K562 (cell line): ENCODE data around the gene TMEM117. TPM values are rescaled to one million over a fixed set of nuclear protein-coding genes. Genes with fewer than 3 reads are reported as not detected.

Experiments
- ATAC-seq: fragments of 200-7000 bp; cut with Tn5 transposase; 3 replicates; pipeline ENCODE4 v1.9.1; 2020; ENCODE audit warnings: moderate library complexity
- BruUV-seq: library from RNA; stranded (reverse); fragments of 400-500 nt; replicated peaks from 2 replicates; lab custom pipeline; 2021; lab: Mats Ljungman, UMichigan
- CTCF ChIA-PET: fragments of 300-600 bp; formaldehyde crosslinking; extraction: SDS; loops from one replicate; lab custom pipeline; 2021; ENCODE audit warnings: low intra/inter-chr PET ratio; lab: Yijun Ruan, JAX
- POLR2A ChIA-PET: fragments of 300-600, 350-650 bp; sonication (Branson Sonifier 250); formaldehyde crosslinking; extraction: SDS; loops from one replicate; lab custom pipeline; 2021; ENCODE audit warnings: antibody characterized with exemption, inconsistent platforms; lab: Yijun Ruan, JAX
- DNase-seq, 4 experiments: peaks; one replicate each; pipeline versions ENCODE4 v3.0.0 to v3.0.0-alpha.2; 2011 to 2018; ENCODE audit warnings: low spot score in 3 of 4, mixed read lengths in 3 of 4; ENCODE audit errors: extremely low read depth in 1 of 4
- FAIRE-seq: peaks from 2 replicates; lab custom pipeline; 2011; peaks lifted over from hg19 to GRCh38; lab: Jason Lieb, UNC
- H2AFZ ChIP-seq: 2 replicates; pipeline ENCODE4 v1.6.0; 2011; ENCODE audit warnings: low read depth, low read length, control low read depth, inconsistent platforms
- H3K27ac ChIP-seq: fragments of 200-600 bp; 3 replicates; pipeline ENCODE4 v1.8.0; 2011; ENCODE audit warnings: low read depth, mild to moderate bottlenecking, control low read depth, inconsistent platforms, low read length, moderate library complexity, mixed read lengths; ENCODE audit errors: extremely low read depth
- H3K27me3 ChIP-seq, 2 experiments: fragments of 300-600 bp in 1 of 2; 2 replicates in 1 of 2; 3 replicates in 1 of 2; pipeline versions ENCODE4 v1.6.0 to v1.8.0; 2011; ENCODE audit warnings: inconsistent platforms in 2 of 2, low read length in 2 of 2, mild to moderate bottlenecking in 1 of 2, mixed read lengths in 1 of 2, moderate library complexity in 1 of 2; ENCODE audit not compliant: control insufficient read depth in 2 of 2, insufficient read depth in 2 of 2
- H3K36me3 ChIP-seq: fragments of 300-600 bp; 3 replicates; pipeline ENCODE4 v1.8.0; 2011; ENCODE audit warnings: mild to moderate bottlenecking, low read length, inconsistent platforms; ENCODE audit not compliant: control insufficient read depth, insufficient read depth
- H3K4me1 ChIP-seq, 2 experiments: fragments of 200-600 bp in 1 of 2; replicated peaks in 1 of 2; 2 replicates in 1 of 2; 3 replicates in 1 of 2; pipeline versions ENCODE4 v1.5.1 to v1.8.0; 2011; ENCODE audit warnings: inconsistent platforms in 2 of 2, low read length in 2 of 2, mild to moderate bottlenecking in 1 of 2, mixed read lengths in 1 of 2, moderate library complexity in 1 of 2; ENCODE audit not compliant: control insufficient read depth in 2 of 2, insufficient read depth in 2 of 2
- H3K4me2 ChIP-seq: 2 replicates; pipeline ENCODE4 v1.6.1; 2011; ENCODE audit warnings: low read length, control low read depth, inconsistent platforms, mixed read lengths; ENCODE audit not compliant: insufficient read depth
- H3K4me3 ChIP-seq: fragments of 200-600 bp; sonication (generic), shearing (Covaris generic); 2 replicates; pipeline ENCODE4 v1.5.1; 2016; ENCODE audit warnings: control low read depth, inconsistent platforms
- H3K79me2 ChIP-seq: fragments of 200-600 bp; 3 replicates; pipeline ENCODE4 v1.8.0; 2011; ENCODE audit warnings: low read length, inconsistent platforms; ENCODE audit not compliant: control insufficient read depth, insufficient read depth
- H3K9ac ChIP-seq, 2 experiments: 2 replicates each; pipeline versions ENCODE4 v1.6.0 to v1.6.1; 2011; ENCODE audit warnings: low read depth in 2 of 2, low read length in 2 of 2, control low read depth in 1 of 2, inconsistent platforms in 1 of 2, mild to moderate bottlenecking in 1 of 2, mixed read lengths in 1 of 2; ENCODE audit not compliant: insufficient read depth in 1 of 2
- H3K9me1 ChIP-seq: one replicate; pipeline ENCODE4 v1.6.0; 2011; ENCODE audit warnings: inconsistent platforms, mild to moderate bottlenecking, low read length, moderate library complexity; ENCODE audit not compliant: control insufficient read depth, insufficient read depth
- H3K9me3 ChIP-seq: replicated peaks from 2 replicates; pipeline ENCODE4 v1.5.1; 2011; ENCODE audit warnings: low read depth, low read length, inconsistent platforms; ENCODE audit not compliant: control insufficient read depth, insufficient read depth
- H4K20me1 ChIP-seq: replicated peaks from 2 replicates; pipeline ENCODE4 v1.6.1; 2011; ENCODE audit warnings: low read length, inconsistent platforms, mixed read lengths; ENCODE audit not compliant: control insufficient read depth, insufficient read depth
- ARID1B ChIP-seq: fragments of 450-650 bp; IDR thresholded peaks from 2 replicates; pipeline ENCODE4 v1.6.1; 2016; ENCODE audit warnings: antibody characterized with exemption, mild to moderate bottlenecking, inconsistent platforms
- ATF7 ChIP-seq: fragments of 450-650 bp; IDR thresholded peaks from 2 replicates; pipeline ENCODE4 v1.7.1; 2014; ENCODE audit warnings: mild to moderate bottlenecking, moderate library complexity
- CEBPB ChIP-seq: fragments of 450-650 bp; IDR thresholded peaks from 2 replicates; pipeline ENCODE4 v1.6.1; 2016; ENCODE audit warnings: missing genetic modification characterization, missing compliant biosample characterization
- EP300 ChIP-seq: IDR thresholded peaks from 2 replicates; pipeline ENCODE4 v1.6.1; 2012; ENCODE audit warnings: low read length, improper control_type of control experiment
- GTF2E2 ChIP-seq: fragments of 200-800 bp; sonication (Bioruptor generic); IDR thresholded peaks from 2 replicates; pipeline ENCODE4 v1.6.1; 2016; ENCODE audit warnings: missing genetic modification characterization, missing compliant biosample characterization
- MTA2 ChIP-seq: fragments of 450-650 bp; IDR thresholded peaks from 2 replicates; pipeline ENCODE4 v1.6.1; 2016; ENCODE audit warnings: low read depth
- MXI1 ChIP-seq: IDR thresholded peaks from 2 replicates; pipeline ENCODE4 v1.6.1; 2011; ENCODE audit warnings: low read depth, mild to moderate bottlenecking, improper control_type of control experiment, low read length
- NCOA6 ChIP-seq: fragments of 450-650 bp; IDR thresholded peaks from 2 replicates; pipeline ENCODE4 v1.6.1; 2017; ENCODE audit warnings: mild to moderate bottlenecking
- NELFE ChIP-seq: IDR thresholded peaks from 2 replicates; pipeline ENCODE4 v1.6.1; 2011; ENCODE audit warnings: mild to moderate bottlenecking; ENCODE audit not compliant: insufficient read depth, insufficient read length
- POLR3G ChIP-seq: IDR thresholded peaks from 2 replicates; pipeline ENCODE4 v1.6.1; 2011; ENCODE audit not compliant: insufficient read length, insufficient replicate concordance; ENCODE audit errors: extremely low read depth
- SIN3B ChIP-seq: fragments of 450-650 bp; IDR thresholded peaks from 2 replicates; pipeline ENCODE4 v1.6.1; 2017; ENCODE audit warnings: low read depth, mild to moderate bottlenecking, moderate library complexity
- TEAD1 ChIP-seq, 2 experiments: fragments of 450-650 bp in 1 of 2; sonication (generic) in 1 of 2; formaldehyde crosslinking; IDR thresholded peaks; 2 replicates each; pipeline versions ENCODE4 v1.4.0 to v1.8.0; 2020 to 2022; ENCODE audit warnings: mild to moderate bottlenecking in 2 of 2, missing genetic modification reagents in 1 of 2
- ZNF121 ChIP-seq: sonication (generic); formaldehyde crosslinking; conservative IDR thresholded peaks from 2 replicates; pipeline ENCODE4 v1.8.0; 2022; ENCODE audit warnings: missing genetic modification reagents
- ZNF143 ChIP-seq: sonication (generic); formaldehyde crosslinking; IDR thresholded peaks from 2 replicates; pipeline ENCODE4 v1.9.0; 2022; ENCODE audit warnings: mild to moderate bottlenecking, missing genetic modification reagents
- ZNF311 ChIP-seq: fragments of 250-450 bp; sonication (Bioruptor Pico); IDR thresholded peaks from 2 replicates; pipeline ENCODE4 v1.4.0; 2020; ENCODE audit warnings: mild to moderate bottlenecking, moderate library complexity
- WGBS: fragments of 100-300 bp; shearing (Covaris generic); methylation state at CpG from one replicate; pipeline ENCODE4 v1.1.6; 2016; ENCODE audit warnings: low coverage, mixed read lengths; ENCODE audit not compliant: insufficient coverage; ENCODE audit errors: missing lambda C conversion rate; 5-methylcytosine and 5-hydroxymethylcytosine counted together
- in situ Hi-C: fragments of 300-500 bp; cut with MboI; formaldehyde crosslinking; loops from 4 replicates; pipeline ENCODE4 v1.15.0; 2018; ENCODE audit warnings: inconsistent platforms, mixed read lengths
- intact Hi-C: fragments of 100-400 bp; cut with micrococcal nuclease; formaldehyde crosslinking; loops from 2 replicates; pipeline ENCODE4 v1.14.2; 2022
- polyA plus RNA-seq, 8 experiments: library from polyadenylated mRNA; depleted of rRNA in 4 of 8; stranded (reverse) in 5 of 8; unstranded in 3 of 8; fragments of >200 nt; fragmentation: Nextera tagmentation in 2 of 8; fragmentation: Illumina TruSeq in 1 of 8; extraction: Ambion mirVana in 2 of 8; extraction: Trizol in 1 of 8; gene quantifications; 2 replicates each; pipeline versions ENCODE4 v1.2.1 to v1.2.3, GENCODE V29; 2011 to 2014; ENCODE audit warnings: inconsistent platforms in 1 of 8, missing spikeins in 1 of 8
- total RNA-seq, 7 experiments: library from RNA; depleted of rRNA in 6 of 7; stranded (reverse); fragments of >200 nt in 6 of 7; fragmentation: Illumina TruSeq in 2 of 7; extraction: Trizol in 2 of 7; gene quantifications; 2 replicates each; pipeline versions ENCODE4 v1.2.1 to v1.2.3, GENCODE V29; 2011 to 2021; ENCODE audit warnings: low replicate concordance in 1 of 7
- TF ChIP-seq, protein P1 (sequence below): fragments of 450-650 bp; IDR thresholded peaks from 2 replicates; pipeline ENCODE4 v1.6.1; 2016; ENCODE audit warnings: low read depth, mild to moderate bottlenecking, moderate library complexity
- TF ChIP-seq, protein P2 (sequence below): sonication (generic); formaldehyde crosslinking; IDR thresholded peaks from 2 replicates; pipeline ENCODE4 v1.9.0; 2022; ENCODE audit warnings: mild to moderate bottlenecking, missing genetic modification reagents
- TF ChIP-seq, protein P3 (sequence below): IDR thresholded peaks from 2 replicates; pipeline ENCODE4 v1.6.1; 2016; ENCODE audit warnings: missing genetic modification characterization, missing compliant biosample characterization

TMEM117 gene
- total and polyA plus RNA-seq, 9 of the 15 experiments (the other 6 are each of a cell fraction or from before 2014, with no cell fraction given): 0.31 to 2.8 (median 1.0) TPM

DNA sequence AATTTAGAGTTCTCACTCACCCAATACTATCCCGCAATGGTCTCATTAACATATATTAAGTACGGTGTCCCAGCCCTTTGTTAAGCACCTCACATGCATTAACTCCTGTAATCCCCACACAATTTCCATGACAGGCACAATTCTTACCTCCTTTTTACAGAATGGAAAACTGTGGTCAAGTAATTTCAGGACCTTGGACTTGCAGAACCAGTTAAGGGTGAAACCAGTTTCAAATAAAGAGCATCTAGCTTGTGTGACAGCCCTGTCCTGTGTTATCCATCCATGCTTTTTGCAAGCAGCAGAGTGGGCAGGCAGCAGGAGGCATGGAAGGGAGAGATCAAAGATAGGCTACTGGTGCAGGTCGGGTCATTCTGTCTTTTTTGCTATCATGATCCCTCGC lies 569.4 kb downstream of the TMEM117 start:
- H3K4me2 ChIP-seq: no peak overlapping the region
- in situ Hi-C loops: no loop called here
- no peaks in the 10 kb centered on the region for H3K36me3 ChIP-seq
- no TSS peak for BruUV-seq
- DNase-seq: no peak
- H3K9me1 ChIP-seq: no peaks in the 10 kb centered on the region
- POLR2A ChIA-PET: no interaction called here
- FAIRE-seq: no peak
- H3K4me1 ChIP-seq: no peaks in the 10 kb centered on the region
- H2AFZ ChIP-seq: no peak overlapping the region
- H3K9me3 ChIP-seq: 0 out of 2 replicates have a peak, but pooled peaks cover 2% of the 10 kb centered on the region
- CTCF ChIA-PET: no interaction called here
- H3K79me2 ChIP-seq: no peaks in the 10 kb centered on the region
- H3K9ac ChIP-seq: no peak overlapping the region
- intact Hi-C loops: no loop called here
- 0% methylated on average over 4 of the region's 4 CpGs for WGBS
- no peaks in the 10 kb centered on the region for H3K27me3 ChIP-seq
- H4K20me1 ChIP-seq: no peaks in the 10 kb centered on the region
- H3K27ac ChIP-seq: no peak overlapping the region
- TF ChIP-seq GTF2E2 (tag) (no peak), SIN3B (no peak), ZNF311 (CRISPR knock-in tag) (no peak), TEAD1 (CRISPR knock-in tag; IDR thresholded peaks at IDR 0.05) (no peak), ZNF143 (CRISPR knock-in tag) (no peak)
- TF ChIP-seq, protein P1, sequence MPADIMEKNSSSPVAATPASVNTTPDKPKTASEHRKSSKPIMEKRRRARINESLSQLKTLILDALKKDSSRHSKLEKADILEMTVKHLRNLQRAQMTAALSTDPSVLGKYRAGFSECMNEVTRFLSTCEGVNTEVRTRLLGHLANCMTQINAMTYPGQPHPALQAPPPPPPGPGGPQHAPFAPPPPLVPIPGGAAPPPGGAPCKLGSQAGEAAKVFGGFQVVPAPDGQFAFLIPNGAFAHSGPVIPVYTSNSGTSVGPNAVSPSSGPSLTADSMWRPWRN: no peak
- H3K4me3 ChIP-seq: no peak overlapping the region
- no peak for ATAC-seq

DNA sequence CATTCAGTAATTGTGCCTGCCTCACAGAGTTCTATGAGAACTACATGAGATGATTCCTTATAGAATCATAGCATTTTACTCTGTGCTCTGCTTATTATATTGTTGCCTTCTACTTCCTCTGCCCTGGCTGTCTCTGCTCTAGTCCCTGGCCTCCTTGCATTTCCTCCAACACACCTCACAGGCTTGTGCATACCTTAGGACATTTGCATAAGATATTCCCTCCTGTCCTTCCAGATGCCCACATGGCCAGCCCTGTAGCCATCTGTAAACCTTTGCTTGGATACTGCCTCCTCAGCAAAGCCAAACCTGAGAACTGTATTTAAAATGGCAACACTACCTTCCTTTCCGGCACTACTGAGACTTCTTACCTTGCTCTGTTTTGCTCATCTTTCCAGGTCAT lies 586.7 kb downstream of the TMEM117 start:
- in situ Hi-C loops: no loop called here
- no peak overlapping the region for H2AFZ ChIP-seq
- no peak for DNase-seq
- no peaks in the 10 kb centered on the region for H3K27me3 ChIP-seq
- BruUV-seq: no TSS peak
- CTCF ChIA-PET: no interaction called here
- no peaks in the 10 kb centered on the region for H3K36me3 ChIP-seq
- no peak overlapping the region for H3K27ac ChIP-seq
- H3K79me2 ChIP-seq: no peaks in the 10 kb centered on the region
- H3K9me3 ChIP-seq: no peaks in the 10 kb centered on the region
- H3K9ac ChIP-seq: no peak overlapping the region
- WGBS: 0% methylated on average over 1 of the region's 1 CpG
- H4K20me1 ChIP-seq: no peaks in the 10 kb centered on the region
- POLR2A ChIA-PET: no interaction called here
- no peak overlapping the region for H3K4me2 ChIP-seq
- no peak for ATAC-seq
- no peak overlapping the region for H3K4me3 ChIP-seq
- intact Hi-C loops: no loop called here
- H3K4me1 ChIP-seq: no peaks in the 10 kb centered on the region
- H3K9me1 ChIP-seq: no peaks in the 10 kb centered on the region
- FAIRE-seq: no peak
- TF ChIP-seq EP300: no peak
- no peak for TF ChIP-seq NELFE
- TF ChIP-seq, protein P2, sequence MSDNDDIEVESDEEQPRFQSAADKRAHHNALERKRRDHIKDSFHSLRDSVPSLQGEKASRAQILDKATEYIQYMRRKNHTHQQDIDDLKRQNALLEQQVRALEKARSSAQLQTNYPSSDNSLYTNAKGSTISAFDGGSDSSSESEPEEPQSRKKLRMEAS (CRISPR knock-in tag): no peak
- no peak for TF ChIP-seq CEBPB
- no peak for TF ChIP-seq ATF7
- TF ChIP-seq MXI1: no peak
- TF ChIP-seq ARID1B: no peak
- TF ChIP-seq MTA2: no peak
- TF ChIP-seq POLR3G: no peak
- TF ChIP-seq NCOA6: no peak
- TF ChIP-seq ZNF121 (CRISPR knock-in tag): no peak
- TF ChIP-seq, protein P3, sequence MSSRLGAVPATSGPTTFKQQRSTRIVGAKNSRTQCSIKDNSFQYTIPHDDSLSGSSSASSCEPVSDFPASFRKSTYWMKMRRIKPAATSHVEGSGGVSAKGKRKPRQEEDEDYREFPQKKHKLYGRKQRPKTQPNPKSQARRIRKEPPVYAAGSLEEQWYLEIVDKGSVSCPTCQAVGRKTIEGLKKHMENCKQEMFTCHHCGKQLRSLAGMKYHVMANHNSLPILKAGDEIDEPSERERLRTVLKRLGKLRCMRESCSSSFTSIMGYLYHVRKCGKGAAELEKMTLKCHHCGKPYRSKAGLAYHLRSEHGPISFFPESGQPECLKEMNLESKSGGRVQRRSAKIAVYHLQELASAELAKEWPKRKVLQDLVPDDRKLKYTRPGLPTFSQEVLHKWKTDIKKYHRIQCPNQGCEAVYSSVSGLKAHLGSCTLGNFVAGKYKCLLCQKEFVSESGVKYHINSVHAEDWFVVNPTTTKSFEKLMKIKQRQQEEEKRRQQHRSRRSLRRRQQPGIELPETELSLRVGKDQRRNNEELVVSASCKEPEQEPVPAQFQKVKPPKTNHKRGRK (tag): no peak
